A549 (cell line): ENCODE measurements around the gene JAZF1.

Experiments
- BHLHE40 ChIP-seq: IDR thresholded peaks from 2 replicates; pipeline ENCODE4 v1.6.1; 2012; ENCODE audit warnings: low read depth, low read length, inconsistent platforms
- CEBPB ChIP-seq, 2 experiments: fragments of >200 bp in 1 of 2; sonication (Bioruptor Twin) in 1 of 2; formaldehyde crosslinking in 1 of 2; IDR thresholded peaks; 2 replicates each; pipeline ENCODE4 v1.6.1; 2012 to 2016
- CTCF ChIP-seq: fragments of >200 bp; sonication (Bioruptor Twin); formaldehyde crosslinking; IDR thresholded peaks from 3 replicates; pipeline ENCODE4 v1.5.1; 2016
- HDAC2 ChIP-seq: fragments of 200-600 bp; sonication (generic); IDR thresholded peaks from 2 replicates; pipeline ENCODE4 v1.6.1; 2016
- KDM1A ChIP-seq: fragments of 200-600 bp; sonication (generic); IDR thresholded peaks from 2 replicates; pipeline ENCODE4 v1.6.1; 2016; ENCODE audit warnings: low read depth, mild to moderate bottlenecking

GRCh38 chr7:28038175-28038797 lies 142.3 kb downstream of the JAZF1 start:
- no peak for TF ChIP-seq CEBPB (IDR thresholded peaks at IDR 0.05)
- no peak for TF ChIP-seq BHLHE40
- TF ChIP-seq CTCF: no peak
- no peak for TF ChIP-seq KDM1A
- TF ChIP-seq HDAC2: no peak
